HepG2 (cell line): ENCODE measurements around the gene ANTKMT. TPM values are rescaled to one million over a fixed set of nuclear protein-coding genes. Genes with fewer than 3 reads are reported as not detected.
A peak's percentile ranks its signal among the peaks of the same experiment; 100 is the strongest.

Source experiments
- CENPBD1 ChIP-seq: sonication (generic); formaldehyde crosslinking; IDR thresholded peaks from 2 replicates; pipeline ENCODE4 v1.8.0; 2022; ENCODE audit warnings: missing genetic modification reagents, low read depth, mild to moderate bottlenecking, borderline replicate concordance
- CENPT ChIP-seq: sonication (generic); formaldehyde crosslinking; IDR thresholded peaks from 2 replicates; pipeline ENCODE4 v1.8.0; 2022; ENCODE audit warnings: low read depth, mild to moderate bottlenecking, moderate library complexity, missing genetic modification reagents
- ELF3 ChIP-seq: IDR thresholded peaks from 2 replicates; pipeline ENCODE4 v1.6.1; 2016; ENCODE audit warnings: missing genetic modification reagents, missing compliant biosample characterization
- FOXP4 ChIP-seq: sonication (generic); formaldehyde crosslinking; IDR thresholded peaks from 2 replicates; pipeline ENCODE4 v1.4.0; 2020; ENCODE audit warnings: missing genetic modification reagents
- HINFP ChIP-seq: sonication (generic); formaldehyde crosslinking; IDR thresholded peaks from 2 replicates; pipeline ENCODE4 v1.4.0; 2020; ENCODE audit warnings: low read depth, mild to moderate bottlenecking, missing genetic modification reagents
- KAT7 ChIP-seq: IDR thresholded peaks from 2 replicates; pipeline ENCODE4 v1.6.1; 2018; ENCODE audit warnings: borderline replicate concordance, missing compliant biosample characterization
- MEF2D ChIP-seq: sonication (generic); formaldehyde crosslinking; IDR thresholded peaks from 2 replicates; pipeline ENCODE4 v1.5.1; 2020; ENCODE audit warnings: mild to moderate bottlenecking, missing genetic modification reagents
- MTA1 ChIP-seq: sonication (generic); formaldehyde crosslinking; IDR thresholded peaks from 2 replicates; pipeline ENCODE4 v1.4.0; 2020; ENCODE audit warnings: missing genetic modification reagents, mild to moderate bottlenecking, borderline replicate concordance
- PHF21A ChIP-seq: sonication (generic); formaldehyde crosslinking; IDR thresholded peaks from 2 replicates; pipeline ENCODE4 v1.5.0; 2020; ENCODE audit warnings: mild to moderate bottlenecking, missing genetic modification reagents
- PTBP1 ChIP-seq: fragments of 200-400 bp; formaldehyde crosslinking; IDR thresholded peaks from 2 replicates; pipeline ENCODE4 v1.6.1; 2018; ENCODE audit warnings: low read length, low read depth; ENCODE audit not compliant: poor library complexity, severe bottlenecking
- SIX1 ChIP-seq: sonication (generic); formaldehyde crosslinking; IDR thresholded peaks from 2 replicates; pipeline ENCODE4 v1.4.0; 2020; ENCODE audit warnings: missing genetic modification reagents, borderline replicate concordance
- TGIF2 ChIP-seq: IDR thresholded peaks from 2 replicates; pipeline ENCODE4 v1.6.1; 2016; ENCODE audit warnings: control low read depth, missing compliant biosample characterization
- ZBTB39 ChIP-seq: sonication (generic); formaldehyde crosslinking; IDR thresholded peaks from 2 replicates; pipeline ENCODE4 v1.5.0; 2020; ENCODE audit warnings: missing genetic modification reagents
- ZGPAT ChIP-seq: IDR thresholded peaks from 2 replicates; pipeline ENCODE4 v1.6.1; 2016; ENCODE audit warnings: mild to moderate bottlenecking
- ZNF124 ChIP-seq: sonication (generic); formaldehyde crosslinking; IDR thresholded peaks from 2 replicates; pipeline ENCODE4 v1.4.0; 2020; ENCODE audit warnings: missing genetic modification reagents
- ZNF264 ChIP-seq: sonication (generic); formaldehyde crosslinking; IDR thresholded peaks from 2 replicates; pipeline ENCODE4 v1.4.0; 2020; ENCODE audit warnings: missing genetic modification reagents
- ZNF614 ChIP-seq: IDR thresholded peaks from 2 replicates; pipeline ENCODE4 v1.6.1; 2018; ENCODE audit warnings: missing biosample characterization, missing genetic modification reagents, inconsistent platforms, borderline replicate concordance
- ZNF619 ChIP-seq: sonication (generic); formaldehyde crosslinking; IDR thresholded peaks from 2 replicates; pipeline ENCODE4 v1.4.0; 2020; ENCODE audit warnings: mild to moderate bottlenecking, missing genetic modification reagents
- ZSCAN25 ChIP-seq: sonication (generic); formaldehyde crosslinking; IDR thresholded peaks from 2 replicates; pipeline ENCODE4 v1.8.0; 2022; ENCODE audit warnings: mild to moderate bottlenecking, missing genetic modification reagents
- polyA plus RNA-seq, 8 experiments: library from polyadenylated mRNA; depleted of rRNA in 3 of 8; stranded (reverse) in 7 of 8; unstranded in 1 of 8; fragments of >200 nt; fragmentation: Illumina TruSeq in 4 of 8; extraction: Trizol in 4 of 8; gene quantifications; 2 replicates each; pipeline versions ENCODE4 v1.2.1 to v1.2.3, GENCODE V29; 2011 to 2016; ENCODE audit warnings: low read depth in 4 of 8, missing spikeins in 1 of 8, mixed read lengths in 1 of 8; ENCODE audit not compliant: insufficient read depth in 1 of 8
- total RNA-seq, 5 experiments: library from RNA; depleted of rRNA; stranded (reverse); fragments of >200 nt; fragmentation: Illumina TruSeq; extraction: Trizol; gene quantifications; 2 replicates each; pipeline ENCODE4 v1.2.3, GENCODE V29; 2016; ENCODE audit warnings: low read depth in 1 of 5

ANTKMT gene
- total and polyA plus RNA-seq, 2 of the 13 experiments (the other 11 are each of a cell fraction or from before 2014, with no cell fraction given): 7.5 to 47.8 TPM

GRCh38 chr16:680967-681745 lies 39.8 kb upstream of the ANTKMT start (continued):
- TF ChIP-seq FOXP4 (CRISPR knock-in tag) (no peak), ZNF264 (CRISPR knock-in tag) (no peak), ELF3 (CRISPR knock-in tag) (no peak), ZBTB39 (CRISPR knock-in tag) (no peak), SIX1 (CRISPR knock-in tag) (no peak), ZNF619 (no peak), PHF21A (CRISPR knock-in tag) (no peak), MTA1 (CRISPR knock-in tag) (peak; percentile 11; the same call in 1 of the 2 replicates), CENPBD1 (CRISPR knock-in tag) (no peak), ZSCAN25 (CRISPR knock-in tag) (no peak), PTBP1 (peak; percentile 28), TGIF2 (no peak), KAT7 (CRISPR knock-in tag) (no peak), CENPT (CRISPR knock-in tag) (no peak), MEF2D (CRISPR knock-in tag) (no peak), ZNF124 (no peak), HINFP (CRISPR knock-in tag) (no peak), ZGPAT (CRISPR knock-in tag) (no peak), ZNF614 (CRISPR knock-in tag) (no peak)
